GM19468 (cell line): ENCODE results near the gene BCL2.

Experiments used
- ATAC-seq: cut with Tn5 transposase; IDR thresholded peaks from one replicate; pipeline ENCODE4 v1.9.1; 2021; ENCODE audit warnings: mild to moderate bottlenecking, moderate library complexity, moderate number of reproducible peaks; ENCODE audit not compliant: unreplicated experiment; ENCODE audit errors: extremely low read depth

BCL2 gene

DNA sequence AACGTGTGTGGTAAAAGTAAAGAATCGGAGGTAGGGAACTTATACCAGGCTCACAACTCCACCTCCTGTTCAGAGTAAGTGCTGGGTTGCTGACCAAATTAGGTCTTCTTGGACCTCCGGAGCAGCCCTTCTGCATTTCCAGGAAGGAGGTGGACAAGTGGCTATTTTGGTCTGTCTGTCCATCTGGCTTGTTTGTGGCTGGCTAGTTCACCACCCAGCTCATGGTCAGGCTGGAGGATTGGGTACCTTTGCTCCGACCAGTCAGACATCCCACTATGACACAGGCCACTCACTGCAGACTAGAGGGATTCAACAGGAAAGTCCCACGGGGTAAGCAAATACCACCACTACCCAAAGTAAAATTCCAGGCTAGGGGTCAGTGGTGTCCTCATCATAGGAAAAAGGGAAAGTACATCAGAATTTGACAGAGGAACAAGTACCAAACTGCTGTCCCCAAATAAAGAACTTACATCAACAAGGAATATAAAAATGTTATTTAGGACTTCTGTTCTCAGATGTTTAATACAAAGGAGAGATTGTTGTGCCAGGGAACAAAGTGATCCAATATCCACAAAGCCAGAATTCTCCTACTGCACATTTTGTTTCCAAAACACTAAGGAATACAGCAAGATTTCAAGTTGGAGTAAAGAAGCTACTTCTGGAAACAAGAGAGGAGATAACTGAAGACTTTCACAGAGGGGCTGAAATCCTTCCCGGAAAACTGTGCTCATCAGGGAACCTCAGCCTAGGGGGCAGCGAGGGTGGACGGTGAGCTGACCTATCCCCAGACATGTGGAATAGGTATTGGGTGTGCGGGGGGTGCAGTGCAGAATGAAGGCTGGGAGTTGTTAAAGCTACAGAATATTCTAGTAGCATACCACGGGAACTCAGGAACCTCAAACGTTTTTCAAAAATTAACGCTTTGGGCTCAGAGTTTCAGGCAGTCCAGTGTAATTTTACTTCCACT lies 56.9 kb downstream of the BCL2 start:
- ATAC-seq, result no peak

- no peak for ATAC-seq
Observed at GRCh38 chr18:63261029-63261428, 58.5 kb downstream of the BCL2 start.

GRCh38 chr18:63260380-63260754 lies 59.2 kb downstream of the BCL2 start:
- ATAC-seq, result no peak

GRCh38 chr18:63259567-63260379 lies 59.8 kb downstream of the BCL2 start:
- ATAC-seq, result no peak

DNA sequence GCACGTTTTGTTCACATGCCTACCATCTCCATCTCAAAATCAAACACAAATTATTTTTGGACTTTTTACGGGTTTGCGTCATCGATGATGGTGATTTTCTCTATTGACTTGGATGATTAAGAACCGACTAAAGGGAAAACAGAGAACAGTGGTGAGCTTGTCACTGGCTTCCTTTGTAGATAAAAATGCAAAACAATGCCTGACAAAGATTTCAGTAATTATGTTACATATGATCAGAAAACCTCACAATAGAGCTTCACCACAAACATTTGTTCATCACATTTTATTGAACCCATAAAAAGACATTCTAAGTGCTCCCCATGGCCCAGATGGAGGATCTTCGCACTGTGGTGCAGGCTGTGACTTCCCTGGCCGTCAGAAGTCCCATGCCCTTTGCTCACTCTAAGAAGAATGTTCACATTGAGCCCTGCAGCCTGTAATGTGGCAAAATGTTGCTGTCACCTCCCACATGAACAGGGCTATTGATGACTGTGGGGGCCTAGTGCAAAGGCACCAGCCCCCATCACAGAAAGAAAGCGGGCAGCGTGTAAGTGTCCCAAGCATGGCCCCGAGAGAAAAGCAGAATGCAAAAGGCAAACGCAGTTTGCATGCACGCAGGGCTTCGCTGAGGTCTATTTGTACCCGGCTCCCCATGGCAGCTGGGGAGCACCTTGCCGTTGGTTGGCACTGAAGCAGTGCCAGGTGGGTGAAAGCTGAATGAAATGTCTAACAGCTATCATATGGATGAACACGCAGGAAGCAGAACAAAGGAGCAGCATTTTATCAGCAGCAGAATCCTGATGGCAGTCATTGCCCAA lies 60.6 kb downstream of the BCL2 start:
- ATAC-seq, result no peak

DNA sequence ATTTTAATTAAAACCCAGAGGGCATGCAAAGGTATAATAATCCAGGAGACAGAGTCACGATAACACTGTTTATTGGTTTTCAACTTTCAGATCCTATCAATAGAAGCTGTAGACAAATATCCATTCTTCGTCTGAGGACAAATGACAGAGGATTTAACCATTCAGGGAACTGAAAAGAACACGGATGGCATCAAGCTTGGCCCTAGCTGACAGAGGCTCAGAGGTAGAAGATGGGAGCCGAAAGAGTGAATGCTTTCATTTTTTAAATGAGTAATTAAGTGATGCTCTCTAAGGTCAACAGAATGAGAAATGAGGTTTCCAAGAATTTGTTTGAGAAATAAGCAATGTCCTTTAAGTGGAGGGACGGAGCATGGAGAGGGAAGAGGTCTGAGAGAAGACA lies 62.1 kb downstream of the BCL2 start:
- no peak for ATAC-seq

DNA sequence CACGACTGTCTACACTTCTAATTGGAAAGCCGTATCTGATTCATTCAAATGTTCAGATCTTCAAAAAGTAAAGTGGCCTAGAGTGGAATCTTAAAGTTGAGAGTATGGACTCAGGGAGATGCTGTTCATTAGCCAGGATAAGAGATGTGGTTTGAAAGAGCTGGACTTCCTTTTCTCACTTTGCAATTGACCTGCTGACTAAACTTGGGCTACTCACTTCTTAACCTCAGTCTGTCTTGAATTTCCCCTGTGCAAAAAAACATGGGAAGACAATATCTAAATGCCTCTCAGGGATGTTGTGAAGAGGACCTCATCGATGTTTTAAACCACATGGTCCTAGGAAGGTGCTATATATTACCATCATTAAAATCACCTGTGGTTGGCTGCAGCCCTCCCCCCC lies 64.1 kb downstream of the BCL2 start:
- no peak for ATAC-seq

DNA sequence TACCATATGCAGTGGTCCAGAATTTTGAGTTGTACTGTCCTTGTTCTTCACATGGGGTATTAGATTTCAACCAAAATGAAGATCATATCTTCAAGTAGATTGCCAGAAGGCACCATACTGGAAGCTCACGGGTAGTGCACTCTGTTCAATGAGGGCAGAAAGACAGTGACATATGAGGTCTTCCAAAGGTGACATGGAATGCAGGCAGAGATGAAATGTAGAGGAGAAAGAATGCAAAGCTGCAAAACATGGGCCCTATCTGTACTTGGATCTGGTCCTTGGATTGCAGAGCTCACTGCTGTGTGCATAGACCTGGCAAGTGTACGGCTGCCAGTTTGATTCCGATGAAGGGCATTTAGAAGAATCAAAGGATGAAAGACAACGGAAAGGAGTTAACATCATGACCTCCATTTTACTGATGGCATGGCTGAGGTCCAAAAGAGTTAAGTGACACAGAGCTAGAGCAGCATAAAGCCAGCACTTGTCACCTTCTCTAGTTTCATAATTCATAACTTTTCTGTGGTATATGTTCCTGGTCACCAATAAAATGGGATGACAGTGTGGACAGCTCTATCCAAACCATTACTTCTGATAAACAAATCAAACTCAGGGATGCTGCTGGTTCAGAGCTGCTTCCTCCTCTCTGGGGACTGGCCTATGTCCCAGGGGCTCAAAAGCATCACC lies 64.7 kb downstream of the BCL2 start:
- ATAC-seq, result no peak

DNA sequence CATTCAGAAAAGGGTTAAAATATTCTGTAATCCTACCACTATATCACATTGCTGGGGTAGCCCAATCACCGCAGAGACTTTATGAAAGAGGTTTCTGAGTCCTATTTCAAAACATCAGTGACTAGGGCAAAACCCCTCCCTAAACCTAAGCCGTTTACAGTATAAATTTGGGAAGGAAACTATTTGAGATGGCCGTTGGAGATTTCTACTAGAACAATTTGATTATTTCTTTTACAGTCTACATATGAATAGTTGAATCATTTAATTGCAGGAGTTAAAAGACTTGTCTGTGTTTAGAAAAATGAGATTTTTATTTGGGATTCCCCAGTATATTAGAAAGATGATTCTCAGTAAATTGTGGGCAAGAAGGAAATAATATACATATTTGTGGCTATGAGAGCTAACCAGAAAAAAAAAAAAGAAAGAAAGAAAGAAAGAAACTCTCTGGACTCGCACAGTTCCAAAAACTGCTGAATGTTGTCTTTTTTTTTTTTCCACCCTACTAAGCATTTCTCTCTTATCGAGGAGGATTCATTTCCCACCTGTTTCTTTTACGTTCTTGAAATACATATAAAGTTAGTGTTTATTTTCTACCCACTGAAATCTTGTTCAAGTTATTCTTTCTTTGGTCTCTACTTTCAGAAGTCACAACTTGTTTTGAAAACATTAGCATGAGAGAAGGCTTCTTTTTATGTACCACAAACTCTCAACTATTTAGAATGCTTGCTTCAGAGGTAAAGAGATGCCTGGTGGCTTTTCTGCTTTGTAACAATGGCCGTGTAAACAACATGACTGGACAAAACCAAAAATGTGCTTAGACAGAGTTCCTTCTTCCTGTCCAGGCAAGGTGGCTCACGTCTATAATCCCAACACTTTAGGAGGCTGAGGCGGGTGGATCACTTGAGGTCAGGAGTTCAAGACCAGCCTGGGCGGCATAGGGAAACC lies 65.9 kb downstream of the BCL2 start:
- no peak for ATAC-seq

DNA sequence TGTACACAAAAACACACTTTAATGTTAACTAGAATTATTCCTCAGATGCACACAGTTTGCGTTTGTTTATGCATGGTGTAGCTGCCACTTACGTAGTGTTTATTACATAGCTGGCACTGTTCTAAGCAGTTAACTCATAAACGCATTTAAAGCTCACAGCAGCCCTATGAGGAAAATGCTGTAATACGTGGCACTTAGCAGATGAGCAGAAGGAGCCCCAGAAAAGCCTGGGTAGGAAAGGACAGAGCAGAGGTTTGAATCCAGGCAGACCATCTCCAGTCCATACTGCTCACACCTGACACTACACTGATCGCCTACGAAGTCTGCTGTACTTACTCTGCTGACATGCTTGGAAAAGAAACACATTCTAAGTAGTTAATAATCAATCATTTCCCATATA lies 66.6 kb downstream of the BCL2 start:
- ATAC-seq, result no peak

DNA sequence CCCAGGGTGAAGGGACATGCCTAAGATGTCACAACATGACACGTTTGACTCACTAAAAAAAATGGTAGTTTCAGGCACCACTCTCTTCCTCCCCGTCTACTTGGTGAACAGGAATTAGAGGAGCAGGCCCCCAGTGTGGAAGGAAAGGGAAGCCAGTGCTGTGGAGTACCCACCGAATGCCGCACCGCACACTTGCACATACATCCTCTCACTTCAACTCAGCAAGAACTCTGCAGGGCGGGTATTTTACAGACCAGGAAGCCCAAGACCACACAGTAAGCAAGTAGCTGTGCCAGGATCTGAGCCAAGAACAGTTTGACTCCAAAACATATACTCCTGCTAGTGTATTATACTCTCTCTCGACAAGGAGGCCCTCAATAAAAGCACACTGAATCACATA lies 69.8 kb downstream of the BCL2 start:
- no peak for ATAC-seq

- no peak for ATAC-seq
Observed at GRCh38 chr18:63247926-63248325, 71.6 kb downstream of the BCL2 start.

DNA sequence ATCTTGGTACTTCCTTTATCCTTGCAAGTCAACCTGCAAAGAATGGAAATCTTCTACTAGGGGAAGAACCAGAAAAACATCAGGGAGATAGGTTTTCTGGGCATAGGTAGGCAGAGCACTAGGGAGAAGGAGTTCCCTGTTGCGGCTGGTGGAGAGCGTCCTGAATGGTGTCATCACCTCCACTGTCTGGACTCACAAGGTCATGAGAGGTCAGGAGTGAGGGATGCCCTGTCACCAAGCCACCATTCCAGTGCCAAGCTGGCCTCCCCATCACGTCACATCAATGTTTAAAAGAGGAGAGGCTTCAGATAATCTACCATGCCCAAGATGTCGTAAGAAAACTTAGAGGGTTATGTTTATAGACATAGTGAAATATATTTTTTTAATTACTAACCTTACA lies 72.1 kb downstream of the BCL2 start:
- ATAC-seq, result no peak

GRCh38 chr18:63245600-63245999 lies 74.0 kb downstream of the BCL2 start:
- ATAC-seq, result no peak

- no peak for ATAC-seq
Observed at GRCh38 chr18:63244607-63245006, 75.0 kb downstream of the BCL2 start.

DNA sequence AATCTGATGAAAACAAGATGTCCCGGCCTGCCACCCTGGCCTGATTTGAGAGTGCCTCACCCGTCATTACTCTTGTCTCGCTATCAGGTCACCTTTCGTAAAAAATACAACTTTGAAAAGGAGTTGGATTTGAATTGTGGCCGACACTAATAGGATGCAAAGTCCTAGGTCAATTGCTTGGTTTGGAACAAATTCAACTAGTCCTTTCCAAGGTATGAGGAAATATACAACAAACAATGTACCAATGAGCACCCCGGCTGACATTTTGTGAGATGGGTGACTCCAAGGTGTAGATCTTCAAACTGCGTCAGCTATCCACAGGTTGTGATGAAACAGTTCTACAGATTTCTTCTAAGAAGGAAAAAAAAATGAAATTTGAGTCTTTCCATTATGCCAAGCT lies 77.8 kb downstream of the BCL2 start:
- ATAC-seq, result no peak

DNA sequence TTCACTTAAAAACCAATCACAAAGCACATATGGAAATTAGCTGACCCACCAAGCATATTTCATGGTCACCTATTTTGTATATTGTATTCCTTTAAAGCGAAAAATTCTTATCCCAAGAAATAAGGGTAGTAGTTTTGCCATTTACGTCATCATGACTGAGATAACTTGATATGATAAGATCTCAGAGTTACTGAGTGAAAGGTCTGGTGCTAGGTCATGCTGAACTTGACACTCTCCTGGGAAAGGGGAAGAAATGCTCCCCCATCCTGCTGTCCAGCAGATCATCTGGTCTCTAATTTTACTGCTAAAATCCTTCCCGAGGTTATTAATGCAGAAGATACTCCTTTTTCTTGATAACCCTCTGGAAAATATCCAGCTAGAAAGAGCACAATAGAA lies 78.3 kb downstream of the BCL2 start:
- ATAC-seq, result no peak

DNA sequence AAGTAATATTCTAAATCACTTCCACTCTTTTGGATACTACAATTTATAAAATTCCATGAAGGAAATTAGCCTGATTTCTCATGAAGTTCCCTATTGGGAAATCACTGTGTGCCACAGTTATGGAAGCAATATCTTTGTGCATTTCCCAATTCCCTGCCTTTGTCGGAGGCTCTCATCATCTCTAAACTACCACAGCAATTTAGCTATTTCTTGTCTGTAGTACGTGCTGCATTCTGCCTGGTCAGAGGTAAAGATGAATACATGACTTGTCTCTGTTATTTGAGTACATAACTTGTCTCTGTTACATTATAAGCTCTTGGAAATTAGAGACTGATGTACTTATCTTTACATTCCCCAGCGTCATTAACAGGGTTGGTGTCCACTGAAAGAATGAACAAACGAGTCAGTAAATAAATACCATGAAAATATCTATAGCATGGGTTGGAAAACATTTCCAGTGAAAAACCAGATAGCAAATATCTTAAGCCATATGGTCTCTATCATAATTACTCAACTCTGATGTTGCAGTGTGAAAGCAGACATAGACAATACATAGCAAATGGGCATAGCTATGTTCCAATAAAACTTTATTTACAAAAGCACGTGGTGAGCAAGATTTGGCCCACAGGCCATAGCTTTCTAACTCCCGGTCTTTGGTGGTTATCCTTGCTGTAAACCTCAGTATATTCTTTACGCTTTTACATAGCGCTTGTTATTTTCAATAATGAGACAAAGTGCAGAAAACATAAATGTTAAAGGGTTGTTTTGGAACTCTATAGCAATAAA lies 78.8 kb downstream of the BCL2 start:
- no peak for ATAC-seq
